Adrenal gland (tissue), 12 donors: Measurements from ENCODE around the gene LTC4S. TPM values are rescaled to one million over a fixed set of nuclear protein-coding genes. Genes with fewer than 3 reads are reported as not detected.

ENCODE experiments used
- DNase-seq, 7 donors: peaks; one replicate each; pipeline ENCODE4 v3.0.0-alpha.2; 2019 to 2020
- H3K27ac ChIP-seq, 5 donors: fragments of 200-600 bp; sonication (generic) in 4 of 5; 1 replicate in 3 of 5; 2 replicates in 2 of 5; pipeline versions ENCODE4 v1.5.1 to v1.8.0; 2016 to 2020; ENCODE audit warnings: mild to moderate bottlenecking in 1 of 5
- H3K27me3 ChIP-seq: fragments of 200-600 bp; 2 replicates; pipeline ENCODE4 v1.8.0; 2021
- H3K36me3 ChIP-seq, 2 donors: fragments of 200-600 bp; replicated peaks in 1 of 2; 1 replicate in 1 of 2; 2 replicates in 1 of 2; pipeline versions ENCODE4 v1.5.1 to v1.8.0; 2018 to 2022
- H3K4me1 ChIP-seq, 2 donors: fragments of 200-600 bp; replicated peaks in 1 of 2; 1 replicate in 1 of 2; 2 replicates in 1 of 2; pipeline versions ENCODE4 v1.5.1 to v1.8.0; 2018 to 2021
- H3K4me3 ChIP-seq, 4 donors: fragments of 200-600 bp; sonication (generic) in 3 of 4; one replicate each; pipeline ENCODE4 v1.5.1; 2016 to 2018
- H3K9me3 ChIP-seq, 3 donors: fragments of 200-600 bp; sonication (generic) in 1 of 3; replicated peaks in 1 of 3; 1 replicate in 2 of 3; 2 replicates in 1 of 3; pipeline versions ENCODE4 v1.5.1 to v1.8.0; 2016 to 2021
- POLR2A ChIP-seq, 2 donors: fragments of 450-650 bp; IDR thresholded peaks; one replicate each; pipeline ENCODE4 v1.6.1; 2017; ENCODE audit warnings: antibody characterized with exemption in 2 of 2, mild to moderate bottlenecking in 2 of 2, moderate library complexity in 1 of 2
- WGBS, 4 donors: extraction: QIAGEN DNeasy Blood & Tissue Kit in 2 of 4; methylation state at CpG; one replicate each; pipeline versions ENCODE4 v1.1.5 to v1.1.7; 2013 to 2017; 5-methylcytosine and 5-hydroxymethylcytosine counted together
- intact Hi-C, 2 donors: fragments of 100-400 bp; cut with DNase I; formaldehyde crosslinking; loops; one replicate each; pipeline versions ENCODE4 v1.14.1 to v1.15.0; 2022 to 2023
- polyA plus RNA-seq, 3 donors: library from polyadenylated mRNA; stranded (reverse); fragments of 200-250 nt in 2 of 3; fragments of 350-450 nt in 1 of 3; fragmentation: Illumina TruSeq in 1 of 3; extraction: RNeasy Lipid Tissue Mini Kit (QIAGEN cat#74804) in 1 of 3; gene quantifications; one replicate each; pipeline ENCODE4 v1.2.3, GENCODE V29; 2013 to 2014
- total RNA-seq, 9 donors: library from RNA; depleted of rRNA in 4 of 9; stranded (reverse); fragments of >200 nt in 4 of 9; fragments of 120-200 nt in 1 of 9; fragmentation: NEBNext Ultra II Directional in 1 of 9; extraction: Animal tissue kit (Norgen Biotek cat#: 25700) in 1 of 9; gene quantifications; one replicate each; pipeline versions ENCODE4 v1.1.0 to v1.2.4, GENCODE V29; 2013 to 2023
- TF ChIP-seq, protein P1 (sequence below), 6 experiments: fragments of 450-650 bp in 4 of 6; fragments of 200-600 bp in 2 of 6; sonication (generic) in 1 of 6; IDR thresholded peaks; 1 replicate in 5 of 6; 2 replicates in 1 of 6; pipeline versions ENCODE4 v1.5.1 to v1.8.0; 2016 to 2021; ENCODE audit warnings: antibody characterized with exemption in 6 of 6, mild to moderate bottlenecking in 2 of 6, moderate library complexity in 1 of 6
- donor health status: healthy with polysubstance abuse.
- donor health status: Bipolar disorder and iron deficiency.
- donor health status: DM: yes; HTN: yes; CAD: no.
- donor health status: DM: no; HTN: no; CAD: no.
- donor health status: DM: no; HTN: no; CAD: no.
- donor health status: DM: yes; HTN: yes; CAD: no.

LTC4S gene
- total and polyA plus RNA-seq, 12 donors = 4.8 to 205 (median 24.1) TPM; not detected in 1

DNA sequence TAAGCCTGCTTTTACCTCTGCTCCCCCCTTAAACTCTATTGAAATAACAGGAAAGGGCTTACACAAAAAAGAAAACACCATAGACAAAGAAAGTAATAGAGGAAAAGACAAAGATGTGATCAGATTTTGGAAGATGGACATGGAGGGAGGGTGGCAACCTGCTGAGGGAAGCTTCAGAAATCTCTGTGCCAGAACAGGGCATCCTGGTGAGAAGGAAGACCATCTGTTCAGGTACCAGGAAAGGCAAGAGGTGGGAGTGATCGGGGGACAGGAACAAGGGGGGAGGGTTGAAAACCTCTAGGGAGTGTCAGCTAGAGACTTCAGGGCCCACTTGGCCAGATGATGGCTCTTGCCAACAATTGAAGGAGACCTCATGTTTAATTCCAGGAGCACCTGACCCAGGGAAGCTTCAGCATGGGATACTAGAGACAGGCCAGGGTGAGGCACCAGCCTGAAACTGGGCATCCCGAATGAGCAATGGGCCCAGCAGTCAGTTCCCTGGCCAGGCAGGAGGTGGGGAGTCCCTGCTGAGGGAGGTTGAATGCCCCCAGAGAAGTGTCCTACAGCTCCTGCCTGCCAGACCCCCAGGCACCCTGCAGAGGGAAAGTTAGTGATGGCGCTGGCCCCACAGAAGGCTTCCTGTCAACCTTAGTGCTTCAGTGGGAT lies 35.1 kb downstream of the LTC4S start:
- peak in 2 of 7 donors; percentile 22 to 28 for DNase-seq
- intact Hi-C loops = loop anchor here in 1 of 2 donors (10.0 kb wide), 1 partner anchor 76 kb away; the partner anchor contains the start of gene TBC1D9B
- Histone ChIP-seq H3K4me3 (no peak overlapping the region), H3K9me3 (no peaks in the 10 kb centered on the region), H3K27me3 (no peaks in the 10 kb centered on the region), H3K27ac (peak overlapping the region in 3 of 5 donors; percentile 40 to 53 (median 43)), H3K36me3 (peaks cover 0 to 100% of the 10 kb centered on the region in 2 donors), H3K4me1 (peaks cover 20 to 54% of the 10 kb centered on the region in 2 donors)
- TF ChIP-seq, protein P1, sequence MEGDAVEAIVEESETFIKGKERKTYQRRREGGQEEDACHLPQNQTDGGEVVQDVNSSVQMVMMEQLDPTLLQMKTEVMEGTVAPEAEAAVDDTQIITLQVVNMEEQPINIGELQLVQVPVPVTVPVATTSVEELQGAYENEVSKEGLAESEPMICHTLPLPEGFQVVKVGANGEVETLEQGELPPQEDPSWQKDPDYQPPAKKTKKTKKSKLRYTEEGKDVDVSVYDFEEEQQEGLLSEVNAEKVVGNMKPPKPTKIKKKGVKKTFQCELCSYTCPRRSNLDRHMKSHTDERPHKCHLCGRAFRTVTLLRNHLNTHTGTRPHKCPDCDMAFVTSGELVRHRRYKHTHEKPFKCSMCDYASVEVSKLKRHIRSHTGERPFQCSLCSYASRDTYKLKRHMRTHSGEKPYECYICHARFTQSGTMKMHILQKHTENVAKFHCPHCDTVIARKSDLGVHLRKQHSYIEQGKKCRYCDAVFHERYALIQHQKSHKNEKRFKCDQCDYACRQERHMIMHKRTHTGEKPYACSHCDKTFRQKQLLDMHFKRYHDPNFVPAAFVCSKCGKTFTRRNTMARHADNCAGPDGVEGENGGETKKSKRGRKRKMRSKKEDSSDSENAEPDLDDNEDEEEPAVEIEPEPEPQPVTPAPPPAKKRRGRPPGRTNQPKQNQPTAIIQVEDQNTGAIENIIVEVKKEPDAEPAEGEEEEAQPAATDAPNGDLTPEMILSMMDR (IDR thresholded peaks at IDR 0.05) = no peak
- TF ChIP-seq POLR2A (IDR thresholded peaks at IDR 0.05) = no peak
- 93 to 95% (median 93%) methylated on average over 3 of the region's 3 CpGs for WGBS, 4 donors

DNA sequence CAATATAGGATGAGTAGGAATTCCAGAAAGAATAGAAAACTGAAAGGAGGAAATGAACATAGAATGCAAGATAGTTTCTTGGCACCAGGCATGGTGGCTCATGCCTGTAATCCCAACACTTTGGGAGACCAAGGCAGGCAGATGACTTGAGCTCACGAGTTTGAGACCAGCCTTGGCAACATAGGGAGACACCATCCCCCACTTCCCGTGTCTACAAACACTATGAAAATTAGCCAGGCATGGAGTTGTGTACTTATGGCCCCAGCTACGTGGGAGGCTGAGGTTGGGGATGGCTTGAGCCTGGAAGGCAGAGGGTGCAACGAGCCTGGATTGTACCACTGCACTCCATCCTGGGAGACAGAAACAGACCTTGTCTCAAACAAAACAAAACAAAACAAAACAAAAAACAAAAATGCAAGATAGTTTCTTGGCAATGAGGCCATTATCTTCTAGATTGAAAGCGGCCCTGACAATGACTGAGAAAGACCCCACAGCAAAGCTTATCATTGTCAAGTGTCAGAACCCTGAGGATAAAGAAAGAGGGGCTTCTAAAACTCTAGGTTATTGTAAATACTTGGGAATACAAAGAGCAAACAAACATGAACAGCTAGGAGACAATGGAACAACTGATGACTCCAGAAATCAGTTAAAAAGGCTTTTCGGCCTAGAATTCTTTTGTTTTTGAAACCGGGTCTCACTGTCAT lies 36.1 kb downstream of the LTC4S start:
- no peaks in the 10 kb centered on the region for H3K27me3 ChIP-seq
- no peak overlapping the region for H3K4me3 ChIP-seq
- H3K27ac ChIP-seq = no peak overlapping the region
- no peaks in the 10 kb centered on the region for H3K9me3 ChIP-seq
- DNase-seq = peak in 1 of 7 donors; percentile 17
- peaks cover 0 to 96% of the 10 kb centered on the region in 2 donors for H3K36me3 ChIP-seq
- intact Hi-C loops = loop anchor here in 1 of 2 donors (10.0 kb wide), 1 partner anchor 75 kb away; the partner anchor contains the start of gene TBC1D9B
- 89 to 92% (median 90%) methylated on average over 7 of the region's 7 CpGs for WGBS, 4 donors
- TF ChIP-seq, protein P1 (IDR thresholded peaks at IDR 0.05) = no peak
- no peak for TF ChIP-seq POLR2A (IDR thresholded peaks at IDR 0.05)
- peaks cover 10 to 44% of the 10 kb centered on the region in 2 donors for H3K4me1 ChIP-seq

DNA sequence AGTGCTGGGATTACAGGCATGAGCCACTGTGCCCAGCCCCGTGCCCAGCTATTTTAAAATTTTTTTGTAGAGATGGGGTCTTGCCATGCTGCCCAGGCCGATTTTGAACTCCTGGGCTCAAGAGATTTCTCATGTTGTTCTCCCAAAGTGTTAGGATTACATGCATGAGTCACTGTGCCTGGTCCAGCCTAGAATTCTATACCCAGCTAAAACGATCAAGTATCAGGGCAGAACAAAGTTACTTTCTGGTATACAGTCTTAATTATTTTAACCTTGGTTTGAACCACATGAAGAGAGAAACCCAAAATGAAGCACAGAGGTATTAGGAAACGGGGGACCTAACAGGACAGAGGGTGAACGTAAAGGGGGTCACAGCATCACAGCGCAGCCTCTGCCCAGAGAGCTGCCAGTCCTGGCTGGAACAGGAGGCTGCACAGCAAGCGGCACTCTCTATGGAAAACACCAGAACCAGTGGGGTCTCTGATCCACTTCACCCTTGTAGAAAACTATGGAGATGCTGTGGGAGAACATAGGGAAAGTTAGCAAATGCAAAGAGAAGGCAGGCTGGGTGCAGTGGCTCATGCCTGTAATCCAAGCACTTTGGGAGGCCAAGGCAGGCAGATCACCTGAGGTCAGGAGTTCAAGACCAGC lies 37.2 kb downstream of the LTC4S start:
- intact Hi-C loops = no loop called here
- H3K4me3 ChIP-seq = no peak overlapping the region
- H3K27me3 ChIP-seq = no peaks in the 10 kb centered on the region
- H3K36me3 ChIP-seq = peaks cover 0 to 96% of the 10 kb centered on the region in 2 donors
- 93 to 96% (median 94%) methylated on average over 7 of the region's 7 CpGs for WGBS, 4 donors
- H3K4me1 ChIP-seq = peaks cover 9 to 34% of the 10 kb centered on the region in 2 donors
- DNase-seq = peak in 1 of 7 donors; percentile 22
- no peaks in the 10 kb centered on the region for H3K9me3 ChIP-seq
- peak overlapping the region in 1 of 5 donors; percentile 21 for H3K27ac ChIP-seq
- no peak for TF ChIP-seq POLR2A (IDR thresholded peaks at IDR 0.05)
- TF ChIP-seq, protein P1 (IDR thresholded peaks at IDR 0.05) = no peak
